T-helper 1 cell treated with Interleukin-12 subunit alpha and Interleukin-12 subunit beta and Interleukin-4 antibody, amounts not matched to agents 30 μg/mL and 1 μg/mL, for 36 hours (primary cell): ENCODE measurements around the gene KRT1.

ENCODE experiments used
- H3K27ac Mint-ChIP-seq: one replicate; pipeline ENCODE4 v1.8.0; 2021; ENCODE audit warnings: mild to moderate bottlenecking, mixed read lengths
- H3K27me3 Mint-ChIP-seq: one replicate; pipeline ENCODE4 v1.8.0; 2021; ENCODE audit warnings: low read depth, mixed read lengths
- H3K36me3 Mint-ChIP-seq: one replicate; pipeline ENCODE4 v1.8.0; 2021; ENCODE audit warnings: low read depth, mixed read lengths
- H3K4me1 Mint-ChIP-seq: one replicate; pipeline ENCODE4 v1.8.0; 2021; ENCODE audit warnings: low read depth, mixed read lengths
- H3K4me3 Mint-ChIP-seq: one replicate; pipeline ENCODE4 v1.8.0; 2021; ENCODE audit warnings: mild to moderate bottlenecking, moderate library complexity, mixed read lengths
- H3K9me3 Mint-ChIP-seq: one replicate; pipeline ENCODE4 v1.8.0; 2021; ENCODE audit warnings: mixed read lengths

The KRT1 gene

GRCh38 chr12:52691076-52691840, 11.1 kb upstream of the KRT1 start:
- Mint-ChIP-seq H3K27ac (peak overlapping the region; percentile 27), H3K36me3 (no peaks in the 10 kb centered on the region), H3K27me3 (peaks cover 73% of the 10 kb centered on the region), H3K4me1 (peaks cover 10% of the 10 kb centered on the region), H3K4me3 (peak overlapping the region; percentile 82), H3K9me3 (no peaks in the 10 kb centered on the region)

GRCh38 chr12:52690351-52691075, 10.3 kb upstream of the KRT1 start:
- no peak overlapping the region for H3K27ac Mint-ChIP-seq
- H3K9me3 Mint-ChIP-seq, result no peaks in the 10 kb centered on the region
- peaks cover 68% of the 10 kb centered on the region for H3K27me3 Mint-ChIP-seq
- peak overlapping the region; percentile 82 for H3K4me3 Mint-ChIP-seq
- H3K4me1 Mint-ChIP-seq, result peaks cover 10% of the 10 kb centered on the region
- no peaks in the 10 kb centered on the region for H3K36me3 Mint-ChIP-seq

- Mint-ChIP-seq H3K36me3 (no peaks in the 10 kb centered on the region), H3K27ac (no peak overlapping the region), H3K4me1 (peaks cover 10% of the 10 kb centered on the region), H3K9me3 (no peaks in the 10 kb centered on the region), H3K27me3 (peaks cover 65% of the 10 kb centered on the region), H3K4me3 (peak overlapping the region; percentile 1)
Measured at GRCh38 chr12:52689936-52690335, 9.7 kb upstream of the KRT1 start.

- Mint-ChIP-seq H3K27ac (no peak overlapping the region), H3K27me3 (peaks cover 60% of the 10 kb centered on the region), H3K9me3 (no peaks in the 10 kb centered on the region), H3K4me1 (peaks cover 10% of the 10 kb centered on the region), H3K4me3 (no peak overlapping the region), H3K36me3 (no peaks in the 10 kb centered on the region)
Measured at GRCh38 chr12:52689239-52689638, 9.0 kb upstream of the KRT1 start.

- H3K36me3 Mint-ChIP-seq, result no peaks in the 10 kb centered on the region
- no peak overlapping the region for H3K27ac Mint-ChIP-seq
- no peak overlapping the region for H3K4me3 Mint-ChIP-seq
- H3K4me1 Mint-ChIP-seq, result peaks cover 10% of the 10 kb centered on the region
- H3K27me3 Mint-ChIP-seq, result peaks cover 59% of the 10 kb centered on the region
- H3K9me3 Mint-ChIP-seq, result no peaks in the 10 kb centered on the region
Measured at GRCh38 chr12:52688481-52688880, 8.3 kb upstream of the KRT1 start.

GRCh38 chr12:52687497-52688385, 7.5 kb upstream of the KRT1 start:
- H3K27me3 Mint-ChIP-seq, result peaks cover 51% of the 10 kb centered on the region
- no peaks in the 10 kb centered on the region for H3K9me3 Mint-ChIP-seq
- no peak overlapping the region for H3K27ac Mint-ChIP-seq
- no peaks in the 10 kb centered on the region for H3K36me3 Mint-ChIP-seq
- H3K4me1 Mint-ChIP-seq, result peaks cover 10% of the 10 kb centered on the region
- H3K4me3 Mint-ChIP-seq, result no peak overlapping the region

- no peaks in the 10 kb centered on the region for H3K36me3 Mint-ChIP-seq
- peaks cover 43% of the 10 kb centered on the region for H3K27me3 Mint-ChIP-seq
- no peaks in the 10 kb centered on the region for H3K9me3 Mint-ChIP-seq
- no peak overlapping the region for H3K27ac Mint-ChIP-seq
- no peak overlapping the region for H3K4me3 Mint-ChIP-seq
- H3K4me1 Mint-ChIP-seq, result peaks cover 10% of the 10 kb centered on the region
Measured at GRCh38 chr12:52686756-52687487, 6.7 kb upstream of the KRT1 start.

GRCh38 chr12:52686063-52686462, 5.9 kb upstream of the KRT1 start:
- peaks cover 41% of the 10 kb centered on the region for H3K27me3 Mint-ChIP-seq
- H3K4me1 Mint-ChIP-seq, result peaks cover 13% of the 10 kb centered on the region
- no peaks in the 10 kb centered on the region for H3K9me3 Mint-ChIP-seq
- H3K36me3 Mint-ChIP-seq, result no peaks in the 10 kb centered on the region
- no peak overlapping the region for H3K4me3 Mint-ChIP-seq
- H3K27ac Mint-ChIP-seq, result no peak overlapping the region

- no peaks in the 10 kb centered on the region for H3K36me3 Mint-ChIP-seq
- H3K9me3 Mint-ChIP-seq, result no peaks in the 10 kb centered on the region
- H3K4me3 Mint-ChIP-seq, result no peak overlapping the region
- H3K27ac Mint-ChIP-seq, result no peak overlapping the region
- peaks cover 41% of the 10 kb centered on the region for H3K27me3 Mint-ChIP-seq
- H3K4me1 Mint-ChIP-seq, result peaks cover 11% of the 10 kb centered on the region
Measured at GRCh38 chr12:52685406-52685890, 5.2 kb upstream of the KRT1 start.

GRCh38 chr12:52684431-52684830, 4.2 kb upstream of the KRT1 start:
- H3K9me3 Mint-ChIP-seq, result no peaks in the 10 kb centered on the region
- H3K36me3 Mint-ChIP-seq, result no peaks in the 10 kb centered on the region
- no peak overlapping the region for H3K4me3 Mint-ChIP-seq
- peaks cover 32% of the 10 kb centered on the region for H3K27me3 Mint-ChIP-seq
- no peak overlapping the region for H3K27ac Mint-ChIP-seq
- H3K4me1 Mint-ChIP-seq, result peaks cover 11% of the 10 kb centered on the region

- Mint-ChIP-seq H3K27ac (no peak overlapping the region), H3K36me3 (no peaks in the 10 kb centered on the region), H3K9me3 (no peaks in the 10 kb centered on the region), H3K27me3 (peaks cover 29% of the 10 kb centered on the region), H3K4me1 (peaks cover 11% of the 10 kb centered on the region), H3K4me3 (no peak overlapping the region)
Measured at GRCh38 chr12:52683575-52684300, 3.5 kb upstream of the KRT1 start.

GRCh38 chr12:52682938-52683574, 2.8 kb upstream of the KRT1 start:
- no peaks in the 10 kb centered on the region for H3K9me3 Mint-ChIP-seq
- no peaks in the 10 kb centered on the region for H3K36me3 Mint-ChIP-seq
- H3K27me3 Mint-ChIP-seq, result peaks cover 29% of the 10 kb centered on the region
- H3K4me1 Mint-ChIP-seq, result peaks cover 11% of the 10 kb centered on the region
- H3K27ac Mint-ChIP-seq, result no peak overlapping the region
- H3K4me3 Mint-ChIP-seq, result no peak overlapping the region

GRCh38 chr12:52682381-52682660, 2.1 kb upstream of the KRT1 start:
- Mint-ChIP-seq H3K27ac (no peak overlapping the region), H3K36me3 (no peaks in the 10 kb centered on the region), H3K4me1 (peaks cover 11% of the 10 kb centered on the region), H3K27me3 (peaks cover 26% of the 10 kb centered on the region), H3K4me3 (no peak overlapping the region), H3K9me3 (no peaks in the 10 kb centered on the region)
